ENCODE measurements around the gene ANO2.
"Not testable (repeated sequence)": the region's sequence is repeated elsewhere in the genome, so short reads cannot be mapped to it uniquely, and the experiment has no call there.

ANO2 gene

GRCh38 chr12:5916785-5917290, 28.2 kb downstream of the ANO2 start:
- DNase-seq: no peak

DNA sequence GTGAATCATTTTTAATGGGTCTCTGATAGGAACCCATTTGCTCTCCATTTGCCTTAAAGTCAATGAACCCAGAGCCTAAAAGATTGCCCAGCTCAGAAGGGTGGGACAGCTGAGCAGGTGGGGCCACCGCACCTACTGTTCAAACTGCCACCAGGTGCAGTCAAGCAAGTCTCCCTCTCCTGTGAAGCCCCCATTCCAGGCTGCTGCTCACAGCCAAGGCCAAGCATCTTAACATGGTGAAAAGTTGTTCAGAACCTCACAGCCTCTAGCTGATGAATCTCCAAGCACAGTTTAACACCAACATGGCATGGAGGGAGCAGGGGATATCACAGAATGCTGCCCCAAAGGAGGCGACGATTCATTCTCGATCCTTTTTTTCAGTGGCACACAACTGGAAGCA, 29.5 kb downstream of the ANO2 start:
- no peak for DNase-seq

DNA sequence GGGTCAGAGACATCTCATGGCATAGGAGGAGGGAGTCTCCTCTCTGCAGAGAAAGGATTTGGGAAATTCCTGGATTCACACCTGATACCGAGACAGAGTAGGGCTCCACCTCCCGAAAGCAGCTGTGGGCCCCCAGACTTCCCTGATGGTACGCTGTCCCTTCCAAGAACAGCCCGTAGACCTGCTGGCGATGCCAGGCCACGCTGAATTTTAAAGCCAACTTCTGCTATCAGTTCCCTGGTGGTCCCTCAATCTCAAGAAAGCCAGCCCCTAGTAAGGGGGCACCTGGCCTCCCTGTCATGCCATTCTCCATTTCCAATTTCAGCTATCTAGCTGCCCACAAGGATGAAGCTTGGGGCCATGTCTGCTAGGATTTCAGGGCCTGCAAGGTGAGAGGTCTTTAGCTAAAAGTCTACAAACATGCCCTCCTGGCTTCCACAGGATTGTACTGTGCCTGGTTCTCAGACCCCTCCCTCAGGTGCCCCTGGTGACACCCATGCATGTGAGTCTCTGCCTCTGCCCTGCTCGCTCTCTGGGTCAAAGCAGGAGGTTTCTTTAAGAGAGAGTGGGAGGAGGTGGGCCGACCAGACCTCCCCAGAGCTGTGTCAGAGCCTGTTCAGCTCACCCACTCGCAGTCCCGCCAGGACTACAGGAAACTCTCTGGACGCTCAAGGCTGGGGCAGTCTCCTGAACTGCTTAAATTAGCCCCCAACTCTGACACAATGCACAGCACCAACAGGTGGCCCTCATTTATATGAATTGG, 30.5 kb downstream of the ANO2 start:
- DNase-seq: no peak

DNA sequence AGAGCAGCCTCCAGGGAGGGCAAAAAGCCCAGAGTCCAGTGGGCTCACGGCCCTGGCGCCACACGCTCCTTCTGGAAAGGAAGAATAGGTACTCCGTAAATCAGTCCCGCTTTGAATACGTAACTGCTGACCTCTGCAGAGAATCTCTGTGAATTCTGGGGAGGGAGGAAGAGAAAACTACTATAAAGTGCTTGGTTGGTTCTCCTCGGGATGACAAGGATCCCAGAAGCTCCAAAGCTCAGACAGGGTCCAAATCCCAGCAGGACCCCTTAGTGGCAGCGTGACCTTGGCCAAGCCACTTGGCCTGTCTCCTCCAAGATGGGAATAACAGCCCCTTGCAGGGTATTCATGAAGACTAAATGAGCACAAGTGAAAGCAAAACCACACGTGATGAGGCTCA, 31.7 kb downstream of the ANO2 start:
- no peak for DNase-seq

DNA sequence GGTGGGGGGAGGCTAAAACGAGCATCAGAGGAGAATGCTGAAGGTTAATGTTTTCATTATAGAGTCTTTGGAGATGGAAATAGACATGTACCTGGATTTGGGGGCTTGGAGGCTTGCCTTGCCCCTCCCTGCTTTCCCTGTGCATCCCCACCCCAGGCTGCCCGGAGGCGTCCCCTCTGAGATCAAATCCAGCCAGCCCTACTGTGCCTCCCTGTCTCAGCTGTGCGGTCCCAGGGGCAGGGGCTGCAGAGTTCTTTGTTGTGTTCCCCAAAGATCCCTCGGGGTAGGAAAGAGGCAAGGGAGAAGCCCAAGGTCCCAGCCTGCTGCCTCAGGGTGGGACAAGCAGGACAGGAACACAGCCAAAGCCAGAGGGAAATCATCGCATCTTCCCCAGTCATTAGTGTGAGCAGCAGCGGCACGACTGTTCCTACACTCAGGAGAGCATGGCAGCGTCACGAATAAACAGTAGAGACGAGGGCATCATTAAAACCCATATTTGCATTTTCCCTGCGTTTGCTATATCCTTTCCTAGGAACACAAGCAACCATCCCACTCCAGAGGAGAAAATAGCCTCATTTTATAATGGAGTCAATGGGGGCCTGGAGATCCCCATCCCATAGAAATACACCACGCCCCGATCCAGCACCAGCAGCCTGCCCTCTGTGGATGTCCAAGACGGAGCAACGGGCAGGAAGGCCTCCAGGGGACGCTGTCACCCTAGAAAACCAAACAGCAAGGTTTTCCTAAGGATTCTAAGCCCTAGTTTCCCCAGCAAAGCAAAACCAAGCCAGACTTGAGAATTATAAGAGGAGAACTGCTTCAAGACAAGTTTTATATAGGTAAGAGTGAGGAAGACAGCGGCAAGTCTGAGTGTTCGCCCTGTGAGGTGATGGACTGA, 32.4 kb downstream of the ANO2 start:
- DNase-seq: peak; percentile 11

- DNase-seq: no peak
Observed at GRCh38 chr12:5912011-5912410, 33.0 kb downstream of the ANO2 start.

DNA sequence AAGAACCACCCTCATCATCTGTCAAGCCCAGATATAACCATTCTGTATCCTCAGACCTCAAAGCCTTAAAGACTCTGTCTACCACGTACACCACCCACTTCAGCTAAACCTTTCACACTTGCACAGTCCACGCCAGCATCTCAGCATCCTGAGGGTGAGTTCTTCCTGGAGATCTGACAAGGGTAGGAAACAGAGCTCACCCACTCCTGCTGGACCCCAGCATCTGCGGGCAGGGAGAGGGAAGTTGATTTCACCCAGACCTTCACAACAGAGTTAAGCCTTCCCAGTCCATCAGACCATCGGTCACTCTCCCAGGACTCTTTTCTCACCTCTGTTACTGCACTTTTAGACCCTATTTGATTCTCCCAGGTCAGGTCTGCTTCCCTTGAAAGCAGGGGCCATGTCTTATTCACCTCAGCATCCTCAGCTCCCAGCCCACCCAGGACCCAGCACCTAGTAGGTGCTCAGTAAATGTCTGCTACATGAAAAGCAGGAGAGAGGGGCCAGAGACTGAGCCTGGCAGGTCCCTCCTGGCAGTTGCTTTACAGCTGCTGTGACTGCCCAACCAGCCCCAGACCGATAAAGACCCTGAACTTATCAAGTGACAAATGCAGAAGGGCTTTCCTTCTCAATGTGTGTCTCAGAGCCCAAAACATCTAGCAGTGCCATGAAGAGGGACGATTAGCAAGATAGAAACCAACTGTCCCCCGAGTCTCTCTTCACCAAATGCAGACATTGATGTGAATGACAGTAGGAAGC, 34.1 kb downstream of the ANO2 start:
- DNase-seq: no peak

DNA sequence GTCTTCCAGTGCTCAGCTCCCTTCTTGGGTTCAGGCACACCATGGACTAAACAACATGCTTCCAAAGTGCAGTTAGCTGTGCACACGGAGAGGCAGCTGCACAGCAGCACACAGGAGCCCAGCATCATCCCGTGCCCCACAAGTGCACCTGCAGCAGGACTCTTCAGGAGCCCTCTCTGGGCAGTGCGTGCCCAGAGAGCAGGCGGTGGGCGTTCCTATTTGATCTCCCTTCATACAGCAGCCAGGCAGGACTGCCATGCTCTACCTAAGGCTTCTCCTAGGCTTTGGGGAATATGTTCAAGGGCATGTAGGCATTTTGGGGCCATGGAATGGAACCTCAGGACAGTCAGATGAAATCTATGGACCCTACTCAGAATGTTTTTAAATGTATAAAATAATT, 35.5 kb downstream of the ANO2 start:
- DNase-seq: no peak

DNA sequence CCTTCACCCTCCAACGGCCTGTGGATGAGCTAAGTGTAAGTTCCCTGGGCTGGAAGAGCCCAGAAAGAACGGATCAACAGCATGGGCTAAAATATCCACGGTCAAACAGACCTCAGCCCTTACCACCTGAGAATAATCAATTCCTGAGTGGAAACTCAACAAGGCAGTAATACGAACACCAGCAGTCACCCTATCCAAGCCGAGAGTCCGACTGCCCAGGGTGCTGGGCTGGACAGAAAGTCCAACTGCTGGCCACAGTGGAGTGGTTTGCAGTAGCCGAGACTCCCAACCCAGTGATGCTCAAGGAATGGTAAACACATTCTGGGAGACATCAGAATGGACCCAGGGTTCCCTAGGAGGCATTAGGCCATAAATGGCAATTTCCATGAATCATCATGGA, 36.8 kb downstream of the ANO2 start:
- DNase-seq: no peak

GRCh38 chr12:5907807-5908206, 37.3 kb downstream of the ANO2 start:
- no peak for DNase-seq

DNA sequence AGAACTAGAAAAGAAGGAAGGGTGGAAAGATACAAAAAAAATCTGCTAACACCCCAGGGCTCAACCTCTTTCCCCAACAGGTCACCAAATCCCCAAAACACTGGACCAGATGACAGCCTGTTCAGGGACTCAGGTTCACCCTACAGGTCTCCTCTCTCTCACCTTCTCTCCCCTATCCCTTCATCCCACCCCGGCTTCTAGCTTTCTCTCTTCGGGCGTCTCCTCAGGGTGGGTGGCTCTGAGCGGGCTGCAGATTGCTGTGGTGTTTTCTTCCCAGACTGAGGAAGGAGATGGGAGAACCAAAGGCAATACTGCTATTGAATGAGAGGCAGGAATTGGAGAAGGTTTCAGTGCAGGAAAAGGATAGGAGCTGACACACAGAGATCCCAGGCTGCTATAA, 39.3 kb downstream of the ANO2 start:
- no peak for DNase-seq

- no peak for DNase-seq
Observed at GRCh38 chr12:5904969-5905368, 40.1 kb downstream of the ANO2 start.

GRCh38 chr12:5904441-5904840, 40.6 kb downstream of the ANO2 start:
- no peak for DNase-seq

DNA sequence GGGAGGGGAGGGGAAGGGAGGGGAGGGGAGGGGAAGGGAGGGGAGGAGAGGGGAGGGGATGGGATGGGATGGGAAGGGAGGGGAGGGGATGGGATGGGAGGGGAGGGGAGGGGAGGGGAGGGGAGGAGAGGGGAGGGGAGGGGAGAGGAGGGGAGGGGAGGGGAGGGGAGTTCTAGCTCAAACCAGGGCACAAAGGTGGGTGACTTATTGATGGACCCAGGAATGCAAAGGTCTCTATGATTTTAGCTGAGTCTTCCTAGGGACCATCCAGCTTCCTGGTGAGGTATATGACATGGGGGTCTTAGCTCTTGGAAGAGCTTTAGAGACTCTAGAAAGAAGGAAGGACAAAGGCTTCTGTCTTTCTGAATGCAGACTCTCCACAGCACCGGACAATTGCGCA, 42.3 kb downstream of the ANO2 start:
- no peak for DNase-seq

DNA sequence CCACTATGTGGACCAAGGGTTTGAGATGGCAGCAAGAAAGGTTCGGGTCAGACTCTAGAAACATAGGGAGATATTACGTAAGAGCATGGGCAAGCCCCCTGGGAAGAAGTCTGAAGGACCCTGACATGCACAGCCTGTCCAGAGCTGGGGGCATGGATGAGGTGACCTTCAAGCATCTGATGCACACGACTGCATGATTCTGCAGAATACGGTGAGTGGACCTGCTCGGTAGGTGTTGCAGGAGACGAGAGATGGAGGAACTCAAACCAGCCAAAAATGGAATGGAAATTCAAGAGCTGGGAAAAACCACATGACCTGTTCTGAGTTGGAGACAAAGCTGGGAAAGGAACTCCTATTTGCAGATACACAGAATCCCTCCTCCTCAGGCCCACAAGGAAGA, 43.6 kb downstream of the ANO2 start:
- no peak for DNase-seq

DNA sequence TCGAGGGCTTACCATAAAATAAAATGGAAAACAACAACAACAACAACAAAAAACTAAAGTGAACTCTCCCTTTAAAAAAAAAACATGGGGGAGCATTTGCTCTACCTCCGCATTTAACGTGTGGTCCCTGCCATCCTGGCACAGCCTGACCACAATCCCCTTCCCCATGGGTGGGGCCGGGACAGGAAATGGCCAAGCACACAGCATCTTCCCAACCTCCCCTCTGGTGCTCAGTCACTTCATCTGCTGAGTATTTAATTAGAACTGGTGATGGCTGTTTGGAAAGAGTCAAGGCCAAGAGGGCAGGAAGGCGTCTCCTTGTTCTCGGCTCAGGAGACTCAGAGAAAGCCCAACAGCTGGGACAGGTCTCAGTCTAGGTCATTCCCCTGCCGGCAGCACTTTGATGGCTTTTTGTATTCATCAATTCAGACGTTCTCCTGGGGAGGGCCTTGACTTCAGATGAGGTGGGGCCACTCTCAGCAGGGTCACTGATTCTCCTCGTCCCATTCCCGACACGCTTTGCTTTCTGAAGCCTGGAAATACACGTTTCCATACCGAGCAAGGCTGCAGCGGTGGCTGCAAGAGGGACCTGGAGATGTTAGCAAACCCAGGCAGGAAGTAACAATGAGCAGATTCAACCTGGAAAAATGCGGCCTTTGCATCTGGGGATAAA, 44.4 kb downstream of the ANO2 start:
- no peak for DNase-seq

- no peak for DNase-seq
Observed at GRCh38 chr12:5900076-5900475, 45.0 kb downstream of the ANO2 start.

GRCh38 chr12:5899675-5900074, 45.4 kb downstream of the ANO2 start:
- no peak for DNase-seq

- no peak for DNase-seq
Observed at GRCh38 chr12:5898874-5899273, 46.2 kb downstream of the ANO2 start.

GRCh38 chr12:5889381-5890047, 55.5 kb downstream of the ANO2 start:
- peak; percentile 47 for DNase-seq

DNA sequence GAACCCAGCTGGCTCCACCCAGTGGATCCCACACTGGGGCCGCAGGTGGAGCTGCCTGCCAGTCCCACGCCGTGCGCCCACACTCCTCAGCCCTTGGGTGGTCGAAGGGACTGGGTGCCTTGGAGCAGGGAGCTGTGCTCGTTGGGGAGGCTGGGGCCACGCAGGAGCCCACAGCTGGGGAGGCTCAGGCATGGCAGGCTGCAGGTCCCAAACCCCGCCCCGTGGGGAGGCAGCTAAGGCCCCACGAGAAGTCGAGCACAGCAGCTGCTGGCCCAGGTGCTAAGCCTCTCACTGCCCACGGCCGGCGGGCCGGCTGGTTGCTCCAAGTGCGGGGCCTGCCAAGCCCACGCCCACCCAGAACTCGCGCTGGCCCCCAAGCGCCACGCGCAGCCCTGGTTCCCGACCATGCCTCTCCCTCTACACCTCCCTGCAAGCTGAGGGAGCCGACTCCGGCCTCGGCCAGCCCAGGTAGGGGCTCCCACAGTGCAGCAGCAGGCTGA, 56.2 kb downstream of the ANO2 start:
- DNase-seq: no peak

- DNase-seq: not testable (repeated sequence)
Observed at GRCh38 chr12:5887819-5888218, 57.2 kb downstream of the ANO2 start.

Measured in NCI-H69 (cell line).